NCI-H2196 (cell line): ENCODE measurements around the gene SESN2.
A peak's percentile ranks its signal among the peaks of the same experiment; 100 is the strongest.
"Not testable (repeated sequence)": the region's sequence is repeated elsewhere in the genome, so short reads cannot be mapped to it uniquely, and the experiment has no call there.

ENCODE experiments used
- DNase-seq: peaks from one replicate; lab custom pipeline; 2025; ENCODE audit not compliant: unreplicated experiment; lab: John Stamatoyannopoulos, UW

The SESN2 gene

GRCh38 chr1:28326984-28327383 is 67.7 kb downstream of the SESN2 start:
- DNase-seq, result no peak

DNA sequence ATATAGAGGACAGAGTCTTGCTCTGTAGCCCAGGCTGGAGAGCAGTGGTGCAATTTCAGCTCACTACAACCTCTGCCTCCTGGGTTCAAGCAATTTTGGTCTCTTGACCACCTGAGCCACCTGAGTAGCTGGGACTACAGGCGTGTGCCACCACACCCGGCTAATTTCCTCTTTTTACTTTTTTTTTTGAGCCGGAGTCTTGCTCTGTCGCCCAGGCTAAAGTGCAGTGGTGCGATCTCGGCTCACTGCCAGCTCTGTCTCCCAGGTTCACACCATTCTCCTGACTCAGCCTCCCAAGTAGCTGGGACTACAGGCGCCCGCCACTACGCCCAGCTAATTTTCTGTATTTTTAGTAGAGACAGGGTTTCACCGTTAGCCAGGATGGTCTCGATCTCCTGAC is 68.1 kb downstream of the SESN2 start:
- not testable (repeated sequence) for DNase-seq

- DNase-seq, result no peak
Measured at GRCh38 chr1:28328228-28328648, 68.9 kb downstream of the SESN2 start.

DNA sequence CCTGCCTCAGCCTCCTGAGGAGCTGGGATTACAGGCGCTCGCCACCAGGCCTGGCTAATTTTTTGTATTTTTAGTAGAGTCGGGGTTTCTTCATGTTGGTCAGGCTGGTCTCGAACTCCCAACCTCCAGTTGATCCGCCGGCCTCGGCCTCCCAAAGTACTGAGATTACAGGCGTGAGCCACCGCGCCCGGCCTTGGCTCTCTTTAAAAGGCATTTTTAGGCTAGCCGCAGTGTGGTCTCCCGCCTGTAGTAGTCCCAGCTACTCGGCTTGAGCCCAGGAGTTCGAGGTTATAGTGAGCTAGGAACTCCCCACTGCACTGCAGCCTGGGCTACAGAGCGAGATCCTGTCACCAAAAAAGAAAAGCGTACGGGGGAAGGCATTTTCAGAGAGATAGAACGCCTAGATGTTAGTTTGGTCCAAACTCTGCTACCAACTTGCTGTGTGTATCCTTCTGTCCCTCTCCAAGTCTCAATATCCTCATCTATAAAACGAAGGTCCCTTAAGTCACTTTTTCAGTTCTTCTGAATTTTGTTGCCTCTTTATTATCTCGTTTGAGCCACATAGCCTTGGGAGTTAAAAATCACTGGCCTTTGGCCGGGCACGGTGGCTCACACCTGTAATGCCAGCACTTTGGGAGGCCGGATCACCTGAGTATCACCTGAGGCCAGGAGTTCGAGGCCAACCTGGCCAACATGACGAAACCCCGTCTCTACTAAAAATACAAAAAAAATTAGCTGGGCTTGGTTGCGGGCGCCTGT is 70.3 kb downstream of the SESN2 start:
- DNase-seq, result peak; percentile 13
